Peyer's patch (tissue), 4 donors: Measurements from ENCODE around the gene WBP2. TPM values are rescaled to one million over a fixed set of nuclear protein-coding genes. Genes with fewer than 3 reads are reported as not detected.

Experiments used
- DNase-seq, 3 donors: peaks; one replicate each; pipeline ENCODE4 v3.0.0-alpha.2; 2017 to 2019
- H3K27ac ChIP-seq, 4 donors: fragments of 200-600 bp; sonication (generic); one replicate each; pipeline ENCODE4 v1.5.1; 2016 to 2019
- H3K27me3 ChIP-seq, 2 donors: fragments of 200-600 bp; sonication (generic); one replicate each; pipeline ENCODE4 v1.5.1; 2019
- H3K36me3 ChIP-seq, 3 donors: fragments of 200-600 bp; sonication (generic); one replicate each; pipeline ENCODE4 v1.5.1; 2016 to 2019
- H3K4me1 ChIP-seq, 4 donors: fragments of 200-600 bp; sonication (generic); one replicate each; pipeline ENCODE4 v1.5.1; 2016 to 2019
- H3K4me3 ChIP-seq, 4 donors: fragments of 200-600 bp; sonication (generic); 1 replicate in 3 of 4; 2 replicates in 1 of 4; pipeline ENCODE4 v1.5.1; 2016 to 2019; ENCODE audit warnings: mild to moderate bottlenecking in 1 of 4
- H3K9me3 ChIP-seq, 4 donors: fragments of 200-600 bp; sonication (generic); one replicate each; pipeline ENCODE4 v1.5.1; 2016 to 2019; ENCODE audit warnings: mild to moderate bottlenecking in 1 of 4
- POLR2A ChIP-seq, 2 donors: fragments of 450-650 bp; IDR thresholded peaks; one replicate each; pipeline ENCODE4 v1.5.1; 2017; ENCODE audit warnings: antibody characterized with exemption in 2 of 2, mild to moderate bottlenecking in 2 of 2, moderate library complexity in 2 of 2
- total RNA-seq, 4 donors: library from RNA; depleted of rRNA; stranded (reverse); fragments of >200 nt; gene quantifications; one replicate each; pipeline ENCODE4 v1.1.0, GENCODE V29; 2016
- TF ChIP-seq, protein P1 (sequence below), 6 experiments: fragments of 450-650 bp in 4 of 6; fragments of 200-600 bp in 2 of 6; sonication (generic) in 1 of 6; IDR thresholded peaks; one replicate each; pipeline ENCODE4 v1.5.1; 2017 to 2019; ENCODE audit warnings: antibody characterized with exemption in 6 of 6, mild to moderate bottlenecking in 3 of 6, moderate library complexity in 1 of 6

Gene WBP2
- 10 to 100 TPM; 45.4 to 61.4 (median 53.7) TPM for total RNA-seq

DNA sequence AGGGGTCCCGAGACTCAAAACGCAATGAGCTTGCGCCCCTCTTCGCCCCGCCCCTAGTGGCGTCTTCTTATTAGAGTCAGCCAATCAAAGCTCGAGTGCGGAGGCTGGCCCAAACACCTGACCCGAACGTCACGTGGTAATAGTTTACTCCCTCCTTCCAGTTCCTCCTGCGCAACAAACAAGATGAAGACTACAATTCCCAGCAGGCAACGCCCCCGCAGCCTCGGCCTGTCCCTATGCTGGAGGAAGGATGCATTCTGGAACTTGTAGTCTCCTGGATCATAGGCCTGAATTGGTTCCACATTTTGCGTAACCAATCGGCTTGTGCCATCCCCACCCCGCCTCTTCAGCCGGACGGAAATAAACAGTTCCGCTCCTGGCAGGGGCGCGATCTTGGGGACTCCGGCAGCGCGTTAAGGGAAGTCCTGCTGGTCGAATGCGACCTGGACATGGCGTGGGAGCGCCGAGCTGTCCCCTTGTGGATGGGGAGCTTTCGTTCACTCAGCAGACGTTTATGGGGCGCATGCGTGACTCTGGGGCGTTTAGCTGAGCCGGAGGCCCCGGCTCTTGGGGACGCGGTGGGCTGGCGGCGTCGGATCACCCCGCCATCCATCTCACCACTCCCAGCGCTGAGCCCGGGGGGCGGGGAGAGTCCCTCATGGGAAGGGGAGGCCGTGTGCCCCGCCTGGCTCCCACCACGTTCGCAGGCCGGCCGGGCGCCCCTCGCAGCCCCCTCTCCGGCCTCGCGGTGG is at the start of gene WBP2:
Gene WBP2, minus strand, starts transcription at position 26 of the 752 bp plus-strand sequence. CDS start 38 bp downstream, outside the sequence.
- no peaks in the 10 kb centered on the region for H3K27me3 ChIP-seq
- H3K4me3 ChIP-seq: peak within 1 kb of the TSS; percentile 66 to 97 (median 80)
- H3K4me1 ChIP-seq: peaks cover 0 to 29% (median 16%) of the 10 kb centered on the region in 4 donors
- DNase-seq: peak; percentile 94 to 99 (median 99)
- H3K27ac ChIP-seq: peak within 1 kb of the TSS; percentile 93 to 99 (median 96)
- TF ChIP-seq, protein P1, sequence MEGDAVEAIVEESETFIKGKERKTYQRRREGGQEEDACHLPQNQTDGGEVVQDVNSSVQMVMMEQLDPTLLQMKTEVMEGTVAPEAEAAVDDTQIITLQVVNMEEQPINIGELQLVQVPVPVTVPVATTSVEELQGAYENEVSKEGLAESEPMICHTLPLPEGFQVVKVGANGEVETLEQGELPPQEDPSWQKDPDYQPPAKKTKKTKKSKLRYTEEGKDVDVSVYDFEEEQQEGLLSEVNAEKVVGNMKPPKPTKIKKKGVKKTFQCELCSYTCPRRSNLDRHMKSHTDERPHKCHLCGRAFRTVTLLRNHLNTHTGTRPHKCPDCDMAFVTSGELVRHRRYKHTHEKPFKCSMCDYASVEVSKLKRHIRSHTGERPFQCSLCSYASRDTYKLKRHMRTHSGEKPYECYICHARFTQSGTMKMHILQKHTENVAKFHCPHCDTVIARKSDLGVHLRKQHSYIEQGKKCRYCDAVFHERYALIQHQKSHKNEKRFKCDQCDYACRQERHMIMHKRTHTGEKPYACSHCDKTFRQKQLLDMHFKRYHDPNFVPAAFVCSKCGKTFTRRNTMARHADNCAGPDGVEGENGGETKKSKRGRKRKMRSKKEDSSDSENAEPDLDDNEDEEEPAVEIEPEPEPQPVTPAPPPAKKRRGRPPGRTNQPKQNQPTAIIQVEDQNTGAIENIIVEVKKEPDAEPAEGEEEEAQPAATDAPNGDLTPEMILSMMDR (IDR thresholded peaks at IDR 0.05): peak; percentile 25 to 47 (median 44)
- peak; percentile 97 to 98 for TF ChIP-seq POLR2A (IDR thresholded peaks at IDR 0.05)
- H3K36me3 ChIP-seq: peaks cover 0 to 17% (median 0%) of the 10 kb centered on the region in 3 donors
- no peaks in the 10 kb centered on the region for H3K9me3 ChIP-seq

DNA sequence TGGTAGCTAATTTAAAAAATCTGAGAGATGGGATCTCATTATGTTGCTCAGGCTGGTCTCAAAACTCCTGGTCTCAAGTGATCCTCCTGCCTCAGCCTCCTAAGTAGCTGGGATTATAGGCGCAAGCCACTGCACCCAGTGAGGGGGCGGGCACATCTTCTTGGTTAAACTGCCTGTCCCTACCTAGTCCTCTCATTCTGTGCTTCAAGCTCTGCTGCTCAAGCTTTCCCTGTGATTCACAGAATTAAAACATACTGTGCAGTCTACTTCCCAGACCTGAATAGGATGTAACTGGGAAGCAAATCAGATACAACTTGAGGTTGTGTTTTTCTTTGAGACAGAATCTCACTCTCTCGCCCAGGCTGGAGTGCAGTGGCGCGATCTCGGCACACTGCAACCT is 47.3 kb upstream of the WBP2 start:
- no peak overlapping the region for H3K4me3 ChIP-seq
- H3K36me3 ChIP-seq: peaks cover 0 to 55% (median 0%) of the 10 kb centered on the region in 3 donors
- H3K27me3 ChIP-seq: no peaks in the 10 kb centered on the region
- DNase-seq: no peak
- no peaks in the 10 kb centered on the region for H3K9me3 ChIP-seq
- TF ChIP-seq POLR2A (IDR thresholded peaks at IDR 0.05): no peak
- TF ChIP-seq, protein P1 (IDR thresholded peaks at IDR 0.05): no peak
- peaks cover 0 to 18% (median 8%) of the 10 kb centered on the region in 4 donors for H3K4me1 ChIP-seq
- H3K27ac ChIP-seq: no peak overlapping the region

DNA sequence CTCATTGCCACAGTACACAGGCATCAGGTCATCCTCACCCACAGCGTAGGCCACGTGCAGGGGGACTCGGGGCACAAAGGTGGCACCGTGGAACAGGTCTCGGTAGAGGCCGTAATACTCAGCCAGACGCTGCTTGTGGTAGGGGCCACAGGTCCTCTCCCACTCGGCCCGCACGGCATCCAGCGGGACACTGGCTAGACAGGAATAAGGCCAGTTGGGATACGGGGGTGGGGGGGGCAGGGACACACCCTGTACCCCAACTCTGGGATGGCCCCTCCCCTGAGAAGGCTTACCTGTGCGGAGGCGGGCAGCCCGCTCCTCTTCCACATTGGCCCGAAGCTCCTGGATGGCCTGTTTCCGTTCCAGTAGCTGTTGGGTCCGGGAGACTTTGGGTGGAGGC is 46.6 kb upstream of the WBP2 start:
- H3K4me3 ChIP-seq: no peak overlapping the region
- H3K9me3 ChIP-seq: no peaks in the 10 kb centered on the region
- peak in 1 of 3 donors; percentile 41 for DNase-seq
- H3K4me1 ChIP-seq: peaks cover 2 to 22% (median 10%) of the 10 kb centered on the region in 4 donors
- no peak overlapping the region for H3K27ac ChIP-seq
- H3K27me3 ChIP-seq: no peaks in the 10 kb centered on the region
- peaks cover 0 to 55% (median 0%) of the 10 kb centered on the region in 3 donors for H3K36me3 ChIP-seq
- no peak for TF ChIP-seq POLR2A (IDR thresholded peaks at IDR 0.05)
- TF ChIP-seq, protein P1 (IDR thresholded peaks at IDR 0.05): no peak

DNA sequence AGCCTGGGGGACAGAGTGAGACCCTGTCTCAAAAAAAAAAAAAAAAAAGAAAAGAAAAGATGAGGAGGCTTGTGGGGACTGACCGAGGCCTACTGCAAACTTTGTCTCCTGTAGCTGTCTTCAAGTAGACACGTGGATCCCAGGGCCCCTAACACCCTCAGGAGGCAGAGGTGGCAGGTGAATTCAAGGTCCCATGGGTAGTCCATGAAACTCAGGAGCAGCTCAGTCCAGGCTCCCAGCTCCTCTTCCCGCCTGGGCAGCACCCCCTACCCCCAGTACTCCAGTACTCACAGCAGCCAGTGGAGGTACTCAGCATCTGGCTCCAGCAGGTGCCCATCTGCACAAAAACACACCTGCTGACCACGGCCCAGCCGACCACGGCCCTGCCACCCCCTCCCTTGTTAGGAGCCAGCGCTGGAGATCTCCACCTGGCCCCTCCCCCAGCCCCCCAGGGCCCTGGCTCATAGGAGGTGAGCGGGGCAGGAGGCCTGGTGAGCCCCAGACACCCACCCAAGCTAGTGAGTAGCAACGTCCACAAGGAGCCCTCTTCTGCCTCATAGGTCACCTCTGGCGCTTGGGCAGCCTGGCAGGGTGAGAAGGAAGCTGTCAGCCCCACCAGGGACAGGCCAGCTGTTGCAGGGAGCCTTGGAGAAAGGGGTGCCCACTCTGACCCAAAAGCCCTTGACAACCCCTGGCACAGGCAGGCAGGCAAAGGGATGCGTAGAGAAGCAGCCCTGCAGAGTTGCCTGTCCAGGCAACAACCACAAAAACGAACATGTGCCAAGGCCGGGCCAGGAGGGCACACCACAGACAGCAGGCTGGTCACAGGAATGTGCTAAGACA is 45.8 kb upstream of the WBP2 start:
- peaks cover 2 to 23% (median 10%) of the 10 kb centered on the region in 4 donors for H3K4me1 ChIP-seq
- H3K4me3 ChIP-seq: no peak overlapping the region
- no peaks in the 10 kb centered on the region for H3K9me3 ChIP-seq
- H3K36me3 ChIP-seq: peaks cover 0 to 55% (median 0%) of the 10 kb centered on the region in 3 donors
- no peak overlapping the region for H3K27ac ChIP-seq
- no peaks in the 10 kb centered on the region for H3K27me3 ChIP-seq
- no peak for DNase-seq
- TF ChIP-seq, protein P1 (IDR thresholded peaks at IDR 0.05): no peak
- no peak for TF ChIP-seq POLR2A (IDR thresholded peaks at IDR 0.05)

DNA sequence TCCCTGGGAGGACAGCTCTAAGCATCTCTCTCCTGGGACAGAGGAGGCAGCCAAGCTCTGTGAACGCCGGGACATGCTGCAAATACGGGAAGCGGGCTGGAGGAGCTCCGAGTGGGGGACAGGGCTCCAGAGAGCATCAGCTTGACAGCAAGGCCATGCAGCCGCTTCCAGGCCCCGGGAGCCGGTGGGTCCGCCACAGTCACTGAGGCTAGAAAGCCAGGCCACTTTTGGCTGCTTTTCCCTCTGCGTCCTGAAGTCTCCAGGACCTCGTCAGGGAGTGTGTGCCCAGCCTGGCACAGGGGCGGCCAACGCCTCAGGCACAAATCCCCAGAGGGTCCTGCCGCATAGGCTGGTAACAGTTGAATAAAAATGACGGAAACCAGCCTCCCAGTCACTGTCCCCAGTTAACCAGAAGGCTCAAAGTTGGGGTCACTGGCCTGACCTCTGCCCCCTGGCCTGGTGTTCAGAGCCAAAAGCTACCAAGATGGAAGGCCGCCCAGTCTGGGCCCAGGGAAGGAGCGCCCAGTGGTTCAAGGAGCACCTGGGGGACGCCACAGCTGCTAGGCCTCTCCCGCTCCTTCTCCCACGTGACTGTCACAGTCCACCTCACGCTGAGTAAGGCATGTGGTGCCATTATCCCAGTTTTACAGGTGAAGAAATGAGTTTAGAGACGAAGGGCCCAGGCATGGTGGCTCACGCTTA is 44.8 kb upstream of the WBP2 start:
- no peak overlapping the region for H3K4me3 ChIP-seq

More for the DNA sequence above, 44.8 kb upstream of the WBP2 start:
- Histone ChIP-seq H3K36me3 (peaks cover 0 to 55% (median 0%) of the 10 kb centered on the region in 3 donors), H3K4me1 (peaks cover 2 to 28% (median 17%) of the 10 kb centered on the region in 4 donors), H3K27me3 (no peaks in the 10 kb centered on the region), H3K9me3 (no peaks in the 10 kb centered on the region), H3K27ac (no peak overlapping the region)
- DNase-seq: peak in 1 of 3 donors; percentile 44
- no peak for TF ChIP-seq POLR2A (IDR thresholded peaks at IDR 0.05)
- TF ChIP-seq, protein P1 (IDR thresholded peaks at IDR 0.05): no peak
